GM23248 (cell line): ENCODE data around the gene PAX9. TPM values are rescaled to one million over a fixed set of nuclear protein-coding genes. Genes with fewer than 3 reads are reported as not detected.
A peak's percentile ranks its signal among the peaks of the same experiment; 100 is the strongest.

Source experiments
- DNase-seq: peaks from one replicate; pipeline ENCODE4 v3.0.0-alpha.2; 2015
- H2AFZ ChIP-seq: fragments of 200-600 bp; sonication (generic); 2 replicates; pipeline ENCODE4 v1.6.1; 2016; ENCODE audit warnings: antibody characterized with exemption
- H3F3A ChIP-seq: fragments of 200-600 bp; sonication (generic); 2 replicates; pipeline ENCODE4 v1.6.1; 2016; ENCODE audit warnings: mild to moderate bottlenecking, antibody characterized with exemption, mixed run types; ENCODE audit not compliant: insufficient read depth
- H3K27ac ChIP-seq: fragments of 200-600 bp; sonication (generic); 2 replicates; pipeline ENCODE4 v1.5.1; 2016; ENCODE audit warnings: mild to moderate bottlenecking
- H3K27me3 ChIP-seq: fragments of 200-600 bp; sonication (generic); replicated peaks from 2 replicates; pipeline ENCODE4 v1.6.1; 2016; ENCODE audit warnings: mild to moderate bottlenecking; ENCODE audit not compliant: insufficient read depth
- H3K36me3 ChIP-seq: fragments of 200-600 bp; sonication (generic); 2 replicates; pipeline ENCODE4 v1.6.1; 2016; ENCODE audit warnings: low read depth, mild to moderate bottlenecking
- H3K4me1 ChIP-seq: fragments of 200-600 bp; sonication (generic); 2 replicates; pipeline ENCODE4 v1.6.1; 2016; ENCODE audit warnings: mild to moderate bottlenecking; ENCODE audit not compliant: insufficient read depth
- H3K4me2 ChIP-seq: fragments of 200-600 bp; sonication (generic); one replicate; pipeline ENCODE4 v1.6.1; 2016; ENCODE audit warnings: mild to moderate bottlenecking; ENCODE audit not compliant: unreplicated experiment
- H3K4me3 ChIP-seq: fragments of 200-600 bp; sonication (generic); 2 replicates; pipeline ENCODE4 v1.5.1; 2016; ENCODE audit warnings: mild to moderate bottlenecking
- H3K79me2 ChIP-seq: fragments of 200-600 bp; sonication (generic); 2 replicates; pipeline ENCODE4 v1.6.1; 2016; ENCODE audit warnings: mild to moderate bottlenecking; ENCODE audit not compliant: insufficient read depth
- H3K9ac ChIP-seq: fragments of 200-600 bp; sonication (generic); 2 replicates; pipeline ENCODE4 v1.6.1; 2016; ENCODE audit warnings: mild to moderate bottlenecking
- H3K9me2 ChIP-seq: fragments of 200-600 bp; sonication (generic); 2 replicates; pipeline ENCODE4 v1.6.1; 2016; ENCODE audit warnings: mixed run types, mild to moderate bottlenecking, moderate library complexity; ENCODE audit not compliant: insufficient read depth
- H3K9me3 ChIP-seq: fragments of 200-600 bp; sonication (generic); one replicate; pipeline ENCODE4 v1.6.1; 2017; ENCODE audit warnings: low read depth
- H4K20me1 ChIP-seq: fragments of 200-600 bp; sonication (generic); 2 replicates; pipeline ENCODE4 v1.6.0; 2016; ENCODE audit not compliant: insufficient read depth
- EZH2 ChIP-seq: fragments of 200-600 bp; sonication (generic); IDR thresholded peaks from 2 replicates; pipeline ENCODE4 v1.6.1; 2018; ENCODE audit warnings: antibody characterized with exemption, mild to moderate bottlenecking; ENCODE audit not compliant: insufficient read depth, poor library complexity, severe bottlenecking
- EZH2phosphoT487 ChIP-seq: fragments of 200-600 bp; sonication (generic); IDR thresholded peaks from 2 replicates; pipeline ENCODE4 v1.6.1; 2018; ENCODE audit warnings: antibody characterized with exemption, moderate library complexity, mild to moderate bottlenecking, low read depth; ENCODE audit not compliant: insufficient read depth
- WGBS, 2 experiments: methylation state at CpG; one replicate each; pipeline ENCODE4 v1.1.6; 2015 to 2017; ENCODE audit warnings: low lambda C conversion rate in 2 of 2, low coverage in 1 of 2; ENCODE audit errors: missing lambda C conversion rate in 2 of 2; 5-methylcytosine and 5-hydroxymethylcytosine counted together
- in situ Hi-C: fragments of 300-500 bp; cut with MboI; formaldehyde crosslinking; loops from 2 replicates; pipeline ENCODE4 v1.15.0; 2020
- polyA plus RNA-seq: library from polyadenylated mRNA; unstranded; fragments of >200 nt; fragmentation: Nextera tagmentation; extraction: Ambion mirVana; gene quantifications from 2 replicates; pipeline ENCODE4 v1.2.1, GENCODE V29; 2016
- total RNA-seq: library from RNA; depleted of rRNA; stranded (reverse); fragments of >200 nt; shearing (Covaris generic); gene quantifications from 2 replicates; pipeline ENCODE4 v1.2.3, GENCODE V29; 2014

PAX9 gene
- total and polyA plus RNA-seq, 2 experiments from 2014 or later, result 0.19 TPM; not detected in 1

- Histone ChIP-seq H3K4me1 (peaks cover 7% of the 10 kb centered on the region; the same call in 1 of the 2 replicates), H3K79me2 (no peaks in the 10 kb centered on the region), H4K20me1 (no peaks in the 10 kb centered on the region), H3K27me3 (peaks cover 98% of the 10 kb centered on the region), H3K4me2 (no peak overlapping the region), H3F3A (no peaks in the 10 kb centered on the region), H2AFZ (no peak overlapping the region), H3K9me2 (no peaks in the 10 kb centered on the region), H3K27ac (no peak overlapping the region), H3K9ac (no peak overlapping the region), H3K9me3 (no peaks in the 10 kb centered on the region), H3K36me3 (no peaks in the 10 kb centered on the region), H3K4me3 (no peak overlapping the region)
- TF ChIP-seq EZH2phosphoT487, result no peak
- TF ChIP-seq EZH2, result no peak
- DNase-seq, result no peak
- WGBS, 2 experiments, result 18 to 19% methylated on average over 4 of the region's 4 CpGs
- in situ Hi-C loops, result loop anchor here (10.0 to 25.0 kb wide), 2 partner anchors 287 to 495 kb away; no protein-coding TSS in a partner anchor
These were observed 11.6 kb upstream of the PAX9 start for GRCh38 chr14:36649872-36650650.

GRCh38 chr14:36652542-36653201 lies 9.0 kb upstream of the PAX9 start:
- no peaks in the 10 kb centered on the region for H4K20me1 ChIP-seq
- no peaks in the 10 kb centered on the region for H3K9me2 ChIP-seq
- DNase-seq, result no peak
- no peak overlapping the region for H3K27ac ChIP-seq
- no peak overlapping the region for H3K4me2 ChIP-seq
- H3K27me3 ChIP-seq, result peaks cover 98% of the 10 kb centered on the region
- no peak overlapping the region for H3K9ac ChIP-seq
- no peaks in the 10 kb centered on the region for H3K9me3 ChIP-seq
- in situ Hi-C loops, result loop anchor here (10.0 to 25.0 kb wide), 2 partner anchors 285 to 492 kb away; no protein-coding TSS in a partner anchor
- H3K36me3 ChIP-seq, result no peaks in the 10 kb centered on the region
- TF ChIP-seq EZH2, result no peak
- TF ChIP-seq EZH2phosphoT487, result no peak
- H3K4me3 ChIP-seq, result no peak overlapping the region
- no peak overlapping the region for H2AFZ ChIP-seq
- H3K4me1 ChIP-seq, result peaks cover 4% of the 10 kb centered on the region; the same call in 1 of the 2 replicates
- no peaks in the 10 kb centered on the region for H3K79me2 ChIP-seq
- H3F3A ChIP-seq, result no peaks in the 10 kb centered on the region

GRCh38 chr14:36653413-36653812 lies 8.2 kb upstream of the PAX9 start:
- Histone ChIP-seq H3K4me3 (no peak overlapping the region), H3K27me3 (peaks cover 100% of the 10 kb centered on the region), H3K9me2 (no peaks in the 10 kb centered on the region), H3K4me1 (no peaks in the 10 kb centered on the region), H3K4me2 (no peak overlapping the region), H3K27ac (no peak overlapping the region), H3F3A (no peaks in the 10 kb centered on the region), H4K20me1 (no peaks in the 10 kb centered on the region), H3K9ac (no peak overlapping the region), H2AFZ (no peak overlapping the region), H3K79me2 (no peaks in the 10 kb centered on the region), H3K9me3 (no peaks in the 10 kb centered on the region), H3K36me3 (no peaks in the 10 kb centered on the region)
- no peak for DNase-seq
- in situ Hi-C loops, result loop anchor here (10.0 to 25.0 kb wide), 2 partner anchors 284 to 491 kb away; no protein-coding TSS in a partner anchor
- WGBS, 2 experiments, result 18 to 21% methylated on average over 3 of the region's 3 CpGs
- TF ChIP-seq EZH2phosphoT487, result no peak
- TF ChIP-seq EZH2, result no peak

DNA sequence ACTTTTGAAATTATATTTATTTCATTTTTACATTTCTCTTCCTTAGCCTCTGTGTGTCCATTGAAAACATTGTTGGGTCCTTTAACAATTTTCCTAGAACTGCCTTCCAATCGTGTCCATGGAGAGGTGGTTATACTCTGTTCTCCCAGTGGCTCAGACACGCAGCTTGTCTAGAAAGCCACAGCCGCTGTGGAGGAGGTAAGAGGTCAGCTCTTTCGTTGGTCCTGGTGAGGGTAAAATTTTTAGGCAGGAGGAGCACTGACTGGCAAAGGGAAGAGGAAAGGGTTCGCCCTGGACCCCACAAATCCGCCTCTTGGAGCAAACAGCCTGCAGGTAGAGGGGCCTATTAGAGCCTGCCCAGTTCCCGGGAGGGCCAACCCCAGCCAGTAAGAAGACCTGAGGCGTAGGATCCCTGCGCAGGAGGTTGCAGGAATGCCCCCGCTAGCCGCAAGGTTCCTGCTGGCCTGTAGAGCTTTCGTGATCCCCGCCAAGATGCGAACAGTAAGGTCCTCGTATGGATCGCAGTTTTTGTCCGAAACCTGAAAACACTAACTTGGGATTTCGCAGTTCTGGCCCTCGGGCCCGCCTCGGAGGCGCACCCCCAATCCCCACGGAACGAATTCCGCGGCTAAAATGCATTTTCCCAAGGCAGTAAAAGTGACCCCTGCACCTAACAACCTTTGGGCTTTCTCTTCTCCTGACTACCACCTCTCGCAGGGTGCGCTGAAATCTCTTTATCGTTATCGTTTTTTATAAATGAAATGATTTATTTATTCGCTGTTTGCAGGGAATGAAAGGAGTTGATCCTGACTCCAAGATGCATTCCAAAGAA lies 7.5 kb upstream of the PAX9 start:
- Histone ChIP-seq H3K4me3 (no peak overlapping the region), H3K9ac (no peak overlapping the region), H3K36me3 (no peaks in the 10 kb centered on the region), H2AFZ (no peak overlapping the region), H3K4me1 (no peaks in the 10 kb centered on the region), H4K20me1 (no peaks in the 10 kb centered on the region), H3K27me3 (peaks cover 100% of the 10 kb centered on the region), H3K4me2 (no peak overlapping the region), H3K79me2 (no peaks in the 10 kb centered on the region), H3K9me3 (no peaks in the 10 kb centered on the region), H3K27ac (no peak overlapping the region), H3K9me2 (no peaks in the 10 kb centered on the region), H3F3A (no peaks in the 10 kb centered on the region)
- 21% methylated on average over 31 of the region's 31 CpGs for WGBS, 2 experiments
- TF ChIP-seq EZH2phosphoT487 (no peak), EZH2 (peak; percentile 27)
- in situ Hi-C loops, result loop anchor here (10.0 to 25.0 kb wide), 2 partner anchors 283 to 491 kb away; no protein-coding TSS in a partner anchor
- DNase-seq, result no peak
